Tibial artery (tissue), 4 donors: ENCODE data around the gene NXPE2.

ENCODE experiments used
- DNase-seq, 2 donors: peaks; one replicate each; pipeline ENCODE4 v3.0.0-alpha.2; 2019
- H3K27ac ChIP-seq, 2 donors: fragments of 200-600 bp; sonication (generic) in 1 of 2; 1 replicate in 1 of 2; 2 replicates in 1 of 2; pipeline ENCODE4 v1.5.1; 2018 to 2019; ENCODE audit warnings: mild to moderate bottlenecking in 1 of 2
- H3K27me3 ChIP-seq, 2 donors: fragments of 200-600 bp; sonication (generic) in 1 of 2; one replicate each; pipeline versions ENCODE4 v1.5.1 to v1.6.0; 2016 to 2019
- H3K36me3 ChIP-seq, 3 donors: fragments of 200-600 bp; sonication (generic) in 2 of 3; one replicate each; pipeline ENCODE4 v1.5.1; 2016 to 2019; ENCODE audit warnings: mild to moderate bottlenecking in 2 of 3
- H3K4me1 ChIP-seq, 4 donors: fragments of 200-600 bp; sonication (generic) in 2 of 4; 1 replicate in 3 of 4; 2 replicates in 1 of 4; pipeline ENCODE4 v1.5.1; 2016 to 2019
- H3K4me3 ChIP-seq, 2 donors: fragments of 200-600 bp; sonication (generic) in 1 of 2; 1 replicate in 1 of 2; 2 replicates in 1 of 2; pipeline ENCODE4 v1.5.1; 2018 to 2019; ENCODE audit warnings: mild to moderate bottlenecking in 2 of 2
- H3K9me3 ChIP-seq, 3 donors: fragments of 200-600 bp; sonication (generic) in 1 of 3; one replicate each; pipeline ENCODE4 v1.5.1; 2016 to 2019
- intact Hi-C: fragments of 100-400 bp; cut with DNase I; formaldehyde crosslinking; loops from one replicate; pipeline ENCODE4 v1.15.0; 2023; ENCODE audit warnings: low total_unique reads
- TF ChIP-seq, protein P1 (sequence below), 2 experiments: fragments of 200-600 bp in 1 of 2; fragments of 450-650 bp in 1 of 2; IDR thresholded peaks; one replicate each; pipeline ENCODE4 v1.5.1; 2017 to 2019; ENCODE audit warnings: antibody characterized with exemption in 2 of 2, mild to moderate bottlenecking in 1 of 2, moderate library complexity in 1 of 2

NXPE2 gene

DNA sequence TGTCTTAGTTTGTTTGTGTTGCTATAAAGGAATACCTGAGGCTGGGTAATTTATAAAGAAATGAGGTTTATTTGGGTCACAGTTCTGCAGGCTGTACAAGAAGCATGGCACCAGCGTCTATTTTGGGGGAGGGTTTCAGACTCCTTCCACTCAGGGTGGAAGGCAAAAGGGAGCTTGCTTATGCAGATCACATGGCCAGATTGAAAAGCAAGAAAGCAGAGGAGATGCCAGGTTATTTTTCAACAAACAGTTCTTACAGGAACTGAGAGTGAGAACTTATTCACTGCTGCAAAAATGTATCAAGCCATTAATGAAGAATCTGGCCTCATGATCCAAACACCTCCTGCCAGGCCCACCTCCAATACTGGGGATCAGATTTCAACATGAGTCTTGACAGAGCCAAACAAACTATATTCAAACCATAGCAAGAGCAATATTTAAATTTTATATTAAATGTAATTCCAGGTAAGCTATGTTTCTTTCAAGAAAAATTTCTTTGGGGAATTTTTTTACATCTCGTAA, 66.9 kb downstream of the NXPE2 start:
- intact Hi-C loops: no loop called here
- no peaks in the 10 kb centered on the region for H3K36me3 ChIP-seq
- no peaks in the 10 kb centered on the region for H3K27me3 ChIP-seq
- H3K4me3 ChIP-seq: no peak overlapping the region
- TF ChIP-seq, protein P1, sequence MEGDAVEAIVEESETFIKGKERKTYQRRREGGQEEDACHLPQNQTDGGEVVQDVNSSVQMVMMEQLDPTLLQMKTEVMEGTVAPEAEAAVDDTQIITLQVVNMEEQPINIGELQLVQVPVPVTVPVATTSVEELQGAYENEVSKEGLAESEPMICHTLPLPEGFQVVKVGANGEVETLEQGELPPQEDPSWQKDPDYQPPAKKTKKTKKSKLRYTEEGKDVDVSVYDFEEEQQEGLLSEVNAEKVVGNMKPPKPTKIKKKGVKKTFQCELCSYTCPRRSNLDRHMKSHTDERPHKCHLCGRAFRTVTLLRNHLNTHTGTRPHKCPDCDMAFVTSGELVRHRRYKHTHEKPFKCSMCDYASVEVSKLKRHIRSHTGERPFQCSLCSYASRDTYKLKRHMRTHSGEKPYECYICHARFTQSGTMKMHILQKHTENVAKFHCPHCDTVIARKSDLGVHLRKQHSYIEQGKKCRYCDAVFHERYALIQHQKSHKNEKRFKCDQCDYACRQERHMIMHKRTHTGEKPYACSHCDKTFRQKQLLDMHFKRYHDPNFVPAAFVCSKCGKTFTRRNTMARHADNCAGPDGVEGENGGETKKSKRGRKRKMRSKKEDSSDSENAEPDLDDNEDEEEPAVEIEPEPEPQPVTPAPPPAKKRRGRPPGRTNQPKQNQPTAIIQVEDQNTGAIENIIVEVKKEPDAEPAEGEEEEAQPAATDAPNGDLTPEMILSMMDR (IDR thresholded peaks at IDR 0.05): no peak
- H3K4me1 ChIP-seq: peaks cover 0 to 17% (median 0%) of the 10 kb centered on the region in 4 donors
- peaks cover 0 to 10% (median 0%) of the 10 kb centered on the region in 3 donors for H3K9me3 ChIP-seq
- peak overlapping the region in 1 of 2 donors; percentile 30 for H3K27ac ChIP-seq
- DNase-seq: no peak

DNA sequence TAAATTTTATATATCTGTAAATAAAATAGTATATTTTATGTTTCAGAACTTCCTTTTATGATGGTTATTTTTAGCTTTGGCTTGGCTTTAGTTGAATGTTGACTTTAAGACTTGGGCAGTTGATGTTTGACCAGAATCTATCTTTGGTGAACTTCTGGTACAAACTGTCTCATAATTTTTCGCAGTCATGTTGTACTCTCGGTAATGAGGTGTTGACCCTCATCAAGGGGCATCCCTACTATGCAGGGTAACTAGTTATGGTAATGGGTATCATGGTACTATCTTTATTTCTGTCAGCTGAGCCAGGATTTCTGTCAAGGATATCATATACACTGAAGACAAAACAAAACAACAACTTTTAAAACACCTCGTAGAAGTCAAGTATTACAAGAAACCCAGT, 67.7 kb downstream of the NXPE2 start:
- no peaks in the 10 kb centered on the region for H3K27me3 ChIP-seq
- no peak for DNase-seq
- H3K9me3 ChIP-seq: peaks cover 0 to 10% (median 0%) of the 10 kb centered on the region in 3 donors
- H3K4me1 ChIP-seq: peaks cover 0 to 17% (median 0%) of the 10 kb centered on the region in 4 donors
- peak overlapping the region; percentile 0 to 42 for H3K27ac ChIP-seq
- no peaks in the 10 kb centered on the region for H3K36me3 ChIP-seq
- TF ChIP-seq, protein P1 (IDR thresholded peaks at IDR 0.05): no peak
- intact Hi-C loops: no loop called here
- no peak overlapping the region for H3K4me3 ChIP-seq
